ENCODE results near the gene ITPR3. TPM values are rescaled to one million over a fixed set of nuclear protein-coding genes. Genes with fewer than 3 reads are reported as not detected.
A peak's percentile ranks its signal among the peaks of the same experiment; 100 is the strongest.
"Not testable (repeated sequence)": the region's sequence is repeated elsewhere in the genome, so short reads cannot be mapped to it uniquely, and the experiment has no call there.

Gene ITPR3
- total RNA-seq, 4 donors from 2014 or later: 105 to 262 (median 124) TPM

GRCh38 chr6:33595001-33595846 is 25.9 kb upstream of the ITPR3 start:
- in situ Hi-C loops (cut with MboI; ENCODE audit: low pct_ligation_motif_present in 1 of 4, low pct_unique_long_range_greater_than_20kb in 1 of 4, low sequenced_read_pairs in 3 of 4): no loop called here
- no peak overlapping the region for H3K27ac ChIP-seq
- TF ChIP-seq POLR2A (IDR thresholded peaks at IDR 0.05): no peak
- no peak overlapping the region for H3K4me3 ChIP-seq
- no peak for DNase-seq
- peaks cover 17 to 38% (median 19%) of the 10 kb centered on the region in 4 donors for H3K4me1 ChIP-seq
- 78 to 96% methylated on average over 6 to 18 of the region's 18 CpGs for WGBS, 2 donors (ENCODE audit: low coverage in 1 of 2)
- H3K9me3 ChIP-seq: no peaks in the 10 kb centered on the region
- no peaks in the 10 kb centered on the region for H3K36me3 ChIP-seq
- intact Hi-C loops (cut with DNase I; ENCODE audit: low total_unique reads): loop anchor here (10.0 kb wide), 1 partner anchor 90 kb away; no protein-coding TSS in a partner anchor
- H3K27me3 ChIP-seq: peaks cover 5% of the 10 kb centered on the region

GRCh38 chr6:33596894-33597293 is 24.2 kb upstream of the ITPR3 start:
- H3K27me3 ChIP-seq; H3K36me3 ChIP-seq; H3K9me3 ChIP-seq; in situ Hi-C loops (cut with MboI; ENCODE audit: low pct_ligation_motif_present in 1 of 4, low pct_unique_long_range_greater_than_20kb in 1 of 4, low sequenced_read_pairs in 3 of 4); H3K27ac ChIP-seq; H3K4me3 ChIP-seq: not testable (repeated sequence)
- intact Hi-C loops (cut with DNase I; ENCODE audit: low total_unique reads): loop anchor here (10.0 kb wide), 1 partner anchor 88 kb away; no protein-coding TSS in a partner anchor
- DNase-seq: peak; percentile 48
- peaks cover 6 to 25% (median 8%) of the 10 kb centered on the region in 4 donors for H3K4me1 ChIP-seq
- 84 to 100% methylated on average over 1 to 5 of the region's 5 CpGs for WGBS, 2 donors (ENCODE audit: low coverage in 1 of 2)

GRCh38 chr6:33597551-33598322 is 23.4 kb upstream of the ITPR3 start:
- H3K9me3 ChIP-seq: no peaks in the 10 kb centered on the region
- no peak for TF ChIP-seq POLR2A (IDR thresholded peaks at IDR 0.05)
- TF ChIP-seq POLR2AphosphoS5 (IDR thresholded peaks at IDR 0.05): no peak
- TF ChIP-seq EP300 (IDR thresholded peaks at IDR 0.05; ENCODE audit: low read depth): no peak
- no peak for TF ChIP-seq CTCF (IDR thresholded peaks at IDR 0.05)
- H3K4me3 ChIP-seq: no peak overlapping the region
- in situ Hi-C loops (cut with MboI; ENCODE audit: low pct_ligation_motif_present in 1 of 4, low pct_unique_long_range_greater_than_20kb in 1 of 4, low sequenced_read_pairs in 3 of 4) (no loop called here), intact Hi-C loops (cut with DNase I; ENCODE audit: low total_unique reads) (loop anchor here (10.0 kb wide), 1 partner anchor 87 kb away; no protein-coding TSS in a partner anchor)
- H3K36me3 ChIP-seq: no peaks in the 10 kb centered on the region
- H3K27ac ChIP-seq: no peak overlapping the region
- H3K4me1 ChIP-seq: peaks cover 6 to 22% (median 7%) of the 10 kb centered on the region in 4 donors
- peaks cover 5% of the 10 kb centered on the region for H3K27me3 ChIP-seq
- WGBS, 2 donors (ENCODE audit: low coverage in 1 of 2): 50 to 57% methylated on average over 1 to 4 of the region's 4 CpGs
- DNase-seq: no peak

GRCh38 chr6:33599413-33599938 is 21.6 kb upstream of the ITPR3 start:
- in situ Hi-C loops (cut with MboI; ENCODE audit: low pct_ligation_motif_present in 1 of 4, low pct_unique_long_range_greater_than_20kb in 1 of 4, low sequenced_read_pairs in 3 of 4): no loop called here
- no peak overlapping the region for H3K27ac ChIP-seq
- H3K4me1 ChIP-seq: peaks cover 0 to 13% (median 0%) of the 10 kb centered on the region in 4 donors
- H3K4me3 ChIP-seq: no peak overlapping the region
- no peaks in the 10 kb centered on the region for H3K36me3 ChIP-seq
- intact Hi-C loops (cut with DNase I; ENCODE audit: low total_unique reads): loop anchor here (10.0 kb wide), 1 partner anchor 85 kb away; no protein-coding TSS in a partner anchor
- TF ChIP-seq CTCF (IDR thresholded peaks at IDR 0.05): no peak
- TF ChIP-seq POLR2A (IDR thresholded peaks at IDR 0.05): no peak
- no peak for TF ChIP-seq EP300 (IDR thresholded peaks at IDR 0.05; ENCODE audit: low read depth)
- TF ChIP-seq POLR2AphosphoS5 (IDR thresholded peaks at IDR 0.05): no peak
- no peak for DNase-seq
- H3K27me3 ChIP-seq: no peaks in the 10 kb centered on the region
- WGBS, 2 donors (ENCODE audit: low coverage in 1 of 2): 73% methylated on average over 7 of the region's 9 CpGs; no CpG with 5 or more reads in 1 of the 2 donors
- H3K9me3 ChIP-seq: no peaks in the 10 kb centered on the region

GRCh38 chr6:33600761-33601160 is 20.4 kb upstream of the ITPR3 start:
- Histone ChIP-seq H3K27me3 (no peaks in the 10 kb centered on the region), H3K9me3 (no peaks in the 10 kb centered on the region), H3K4me3 (no peak overlapping the region), H3K4me1 (peaks cover 0 to 13% (median 0%) of the 10 kb centered on the region in 4 donors), H3K36me3 (no peaks in the 10 kb centered on the region), H3K27ac (no peak overlapping the region)
- intact Hi-C loops (cut with DNase I; ENCODE audit: low total_unique reads) (no loop called here), in situ Hi-C loops (cut with MboI; ENCODE audit: low pct_ligation_motif_present in 1 of 4, low pct_unique_long_range_greater_than_20kb in 1 of 4, low sequenced_read_pairs in 3 of 4) (no loop called here)
- DNase-seq: no peak
- no peak for TF ChIP-seq POLR2A (IDR thresholded peaks at IDR 0.05)
- no peak for TF ChIP-seq EP300 (IDR thresholded peaks at IDR 0.05; ENCODE audit: low read depth)
- TF ChIP-seq CTCF (IDR thresholded peaks at IDR 0.05): no peak
- TF ChIP-seq POLR2AphosphoS5 (IDR thresholded peaks at IDR 0.05): no peak
- WGBS, 2 donors (ENCODE audit: low coverage in 1 of 2): 99% methylated on average over 6 of the region's 6 CpGs; no CpG with 5 or more reads in 1 of the 2 donors

All from transverse colon (tissue), 4 donors.